Uterus (tissue), 4 donors: Measurements from ENCODE around the gene CCDC137. TPM values are rescaled to one million over a fixed set of nuclear protein-coding genes. Genes with fewer than 3 reads are reported as not detected.

Source experiments
- DNase-seq, 2 donors: peaks; one replicate each; pipeline ENCODE4 v3.0.0-alpha.2; 2019 to 2020
- H3K27ac ChIP-seq, 2 donors: fragments of 200-600 bp; sonication (generic); 1 replicate in 1 of 2; 2 replicates in 1 of 2; pipeline ENCODE4 v1.5.1; 2016 to 2018
- H3K27me3 ChIP-seq, 2 donors: fragments of 200-600 bp; sonication (generic); one replicate each; pipeline ENCODE4 v1.5.1; 2018 to 2019; ENCODE audit warnings: control low read depth in 1 of 2
- H3K36me3 ChIP-seq, 2 donors: fragments of 200-600 bp; sonication (generic); one replicate each; pipeline ENCODE4 v1.5.1; 2019; ENCODE audit warnings: control low read depth in 1 of 2
- H3K4me1 ChIP-seq, 2 donors: fragments of 200-600 bp; sonication (generic); one replicate each; pipeline ENCODE4 v1.5.1; 2018 to 2019; ENCODE audit warnings: control low read depth in 1 of 2
- H3K4me3 ChIP-seq, 2 donors: fragments of 200-600 bp; sonication (generic); 1 replicate in 1 of 2; 2 replicates in 1 of 2; pipeline ENCODE4 v1.5.1; 2018 to 2019; ENCODE audit warnings: mild to moderate bottlenecking in 1 of 2
- H3K9me3 ChIP-seq, 2 donors: fragments of 200-600 bp; sonication (generic); one replicate each; pipeline ENCODE4 v1.5.1; 2019; ENCODE audit warnings: control low read depth in 1 of 2
- CTCF ChIP-seq, 4 experiments: fragments of 200-600 bp in 2 of 4; fragments of 450-650 bp in 2 of 4; sonication (generic) in 2 of 4; IDR thresholded peaks; one replicate each; pipeline ENCODE4 v1.5.1; 2016 to 2019; ENCODE audit warnings: antibody characterized with exemption in 4 of 4, mild to moderate bottlenecking in 2 of 4, moderate library complexity in 1 of 4
- POLR2A ChIP-seq, 2 donors: fragments of 450-650 bp; IDR thresholded peaks; one replicate each; pipeline ENCODE4 v1.6.1; 2016; ENCODE audit warnings: antibody characterized with exemption in 2 of 2, mild to moderate bottlenecking in 1 of 2, moderate library complexity in 1 of 2
- intact Hi-C: fragments of 100-400 bp; cut with DNase I; formaldehyde crosslinking; loops from one replicate; pipeline ENCODE4 v1.15.1; 2023; ENCODE audit warnings: low total_unique reads
- total RNA-seq, 4 donors: library from RNA; depleted of rRNA in 3 of 4; stranded (reverse); fragments of >200 nt in 3 of 4; gene quantifications; one replicate each; pipeline versions ENCODE4 v1.1.0 to v1.2.4, GENCODE V29; 2014 to 2023
- donor health status: DM: yes; HTN: yes; CAD: no.

CCDC137 gene
- total RNA-seq, 4 donors from 2014 or later = 0.77 to 12.3 (median 3.9) TPM

DNA sequence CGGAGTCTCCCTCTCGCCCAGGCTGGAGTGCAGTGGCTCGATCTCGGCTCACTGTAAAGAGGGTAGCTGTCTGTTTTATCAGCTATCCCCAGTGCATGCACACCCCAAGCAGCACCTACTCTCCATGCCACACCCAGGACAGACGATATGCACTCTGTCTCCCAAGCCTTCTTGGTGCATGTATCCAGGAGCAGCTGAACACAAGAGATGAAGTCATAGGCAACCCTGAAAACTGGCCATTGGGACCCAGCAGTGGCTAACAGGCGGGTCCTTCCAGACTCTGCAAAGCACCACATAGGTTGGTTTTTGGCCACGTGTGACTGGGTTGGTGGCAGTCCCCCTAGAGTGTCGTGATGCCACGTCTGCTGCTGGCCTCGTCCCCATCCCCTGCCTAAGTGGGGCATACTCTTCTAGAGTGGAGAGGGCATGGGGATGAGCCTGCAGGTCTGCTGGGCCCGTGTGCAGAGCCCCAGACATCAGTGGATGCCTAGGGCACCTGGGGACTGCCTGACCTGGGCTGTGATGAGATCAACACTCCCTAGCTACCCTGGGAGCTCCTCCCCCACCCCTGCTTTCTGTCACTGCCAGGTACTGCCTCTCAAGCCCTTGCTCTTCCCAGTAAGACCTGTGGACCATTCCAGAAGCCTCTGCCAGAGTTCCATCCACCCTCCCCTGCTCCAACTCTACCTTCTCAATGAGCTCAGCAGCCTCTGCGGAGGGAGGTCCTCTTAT, 19.5 kb upstream of the CCDC137 start:
- peaks cover 13 to 23% of the 10 kb centered on the region in 2 donors for H3K27me3 ChIP-seq
- H3K4me1 ChIP-seq = no peaks in the 10 kb centered on the region
- H3K36me3 ChIP-seq = no peaks in the 10 kb centered on the region
- DNase-seq = no peak
- intact Hi-C loops = no loop called here
- TF ChIP-seq POLR2A (IDR thresholded peaks at IDR 0.05) (no peak), CTCF (IDR thresholded peaks at IDR 0.05) (no peak)
- no peak overlapping the region for H3K4me3 ChIP-seq
- no peak overlapping the region for H3K27ac ChIP-seq
- H3K9me3 ChIP-seq = peaks cover 0 to 8% of the 10 kb centered on the region in 2 donors

DNA sequence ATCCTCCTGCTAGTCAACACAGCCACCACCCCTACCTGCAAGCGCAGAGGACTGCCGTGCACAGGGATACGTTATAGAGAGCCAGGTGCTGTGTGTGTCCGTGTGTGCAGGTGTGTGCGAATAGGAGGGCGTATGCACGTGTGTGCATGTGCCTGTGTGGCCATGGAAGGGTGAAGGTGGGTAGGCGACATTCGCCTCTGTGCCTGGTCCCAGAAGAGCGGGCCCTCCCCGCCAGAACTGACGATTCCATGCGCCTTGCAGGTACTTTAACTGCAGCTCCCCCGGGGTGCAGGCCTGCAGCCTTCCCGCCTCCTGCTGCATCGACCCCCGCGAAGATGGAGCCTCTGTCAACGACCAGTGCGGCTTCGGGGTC, 18.9 kb upstream of the CCDC137 start:
- Histone ChIP-seq H3K27me3 (peaks cover 13 to 23% of the 10 kb centered on the region in 2 donors), H3K9me3 (peaks cover 0 to 8% of the 10 kb centered on the region in 2 donors), H3K4me1 (no peaks in the 10 kb centered on the region), H3K36me3 (no peaks in the 10 kb centered on the region), H3K27ac (no peak overlapping the region), H3K4me3 (no peak overlapping the region)
- DNase-seq = no peak
- TF ChIP-seq CTCF (IDR thresholded peaks at IDR 0.05) (no peak), POLR2A (IDR thresholded peaks at IDR 0.05) (no peak)
- intact Hi-C loops = no loop called here

DNA sequence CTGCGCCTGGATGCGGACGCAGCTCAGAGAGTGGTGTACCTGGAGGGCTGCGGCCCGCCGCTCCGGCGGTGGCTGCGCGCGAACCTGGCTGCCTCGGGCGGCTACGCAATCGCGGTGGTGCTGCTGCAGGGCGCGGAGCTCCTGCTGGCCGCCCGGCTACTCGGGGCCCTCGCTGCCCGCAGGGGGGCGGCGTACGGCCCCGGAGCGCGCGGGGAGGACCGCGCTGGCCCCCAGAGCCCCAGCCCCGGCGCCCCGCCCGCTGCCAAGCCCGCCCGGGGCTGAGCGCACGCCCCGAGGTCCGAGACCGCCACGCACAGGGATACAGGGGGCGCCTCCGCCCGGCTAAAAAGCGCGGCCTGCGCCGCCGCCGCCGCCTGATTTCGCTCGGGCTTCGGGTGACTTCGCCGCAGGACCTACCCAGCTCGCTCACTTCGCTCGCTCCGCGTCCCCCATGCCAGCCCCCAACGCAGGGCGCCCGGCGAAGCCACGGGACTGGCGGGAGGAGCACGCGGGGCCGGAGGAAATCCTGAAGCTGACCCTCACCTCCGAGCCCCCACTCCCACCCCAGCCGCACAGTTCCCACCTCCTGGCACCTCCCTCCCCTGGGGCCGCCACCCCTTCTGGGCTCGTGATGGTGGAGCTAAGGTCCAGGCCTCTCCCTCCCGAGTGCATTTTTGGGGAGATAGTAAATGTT, 18.4 kb upstream of the CCDC137 start:
- TF ChIP-seq CTCF (IDR thresholded peaks at IDR 0.05) = no peak
- no peak for TF ChIP-seq POLR2A (IDR thresholded peaks at IDR 0.05)
- intact Hi-C loops = no loop called here
- no peaks in the 10 kb centered on the region for H3K4me1 ChIP-seq
- peaks cover 0 to 8% of the 10 kb centered on the region in 2 donors for H3K9me3 ChIP-seq
- H3K4me3 ChIP-seq = no peak overlapping the region
- no peak overlapping the region for H3K27ac ChIP-seq
- DNase-seq = no peak
- H3K36me3 ChIP-seq = no peaks in the 10 kb centered on the region
- H3K27me3 ChIP-seq = peaks cover 13 to 23% of the 10 kb centered on the region in 2 donors

DNA sequence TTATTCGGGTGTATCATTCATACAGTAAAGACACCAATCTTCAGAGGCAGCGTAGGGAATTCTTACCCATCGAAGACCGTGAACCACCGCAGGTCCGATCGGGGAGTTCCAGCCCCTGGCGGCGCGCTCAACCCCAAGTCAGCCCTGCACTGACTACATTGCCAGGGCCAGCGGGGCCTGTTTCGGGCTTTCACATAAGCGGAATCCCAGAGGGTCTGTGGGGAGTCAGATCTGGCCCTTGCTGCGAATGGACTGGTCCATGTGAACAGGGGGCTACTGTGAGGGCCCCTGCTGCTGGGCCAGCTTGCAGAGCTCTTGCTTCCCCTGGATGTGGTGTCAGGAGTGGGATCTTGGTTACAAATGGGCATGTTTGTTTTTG, 17.8 kb upstream of the CCDC137 start:
- H3K9me3 ChIP-seq = peaks cover 0 to 8% of the 10 kb centered on the region in 2 donors
- intact Hi-C loops = no loop called here
- TF ChIP-seq POLR2A (IDR thresholded peaks at IDR 0.05) (no peak), CTCF (IDR thresholded peaks at IDR 0.05) (no peak)
- no peak for DNase-seq
- H3K4me3 ChIP-seq = no peak overlapping the region
- no peaks in the 10 kb centered on the region for H3K4me1 ChIP-seq
- H3K27ac ChIP-seq = no peak overlapping the region
- no peaks in the 10 kb centered on the region for H3K36me3 ChIP-seq
- H3K27me3 ChIP-seq = peaks cover 13 to 23% of the 10 kb centered on the region in 2 donors

DNA sequence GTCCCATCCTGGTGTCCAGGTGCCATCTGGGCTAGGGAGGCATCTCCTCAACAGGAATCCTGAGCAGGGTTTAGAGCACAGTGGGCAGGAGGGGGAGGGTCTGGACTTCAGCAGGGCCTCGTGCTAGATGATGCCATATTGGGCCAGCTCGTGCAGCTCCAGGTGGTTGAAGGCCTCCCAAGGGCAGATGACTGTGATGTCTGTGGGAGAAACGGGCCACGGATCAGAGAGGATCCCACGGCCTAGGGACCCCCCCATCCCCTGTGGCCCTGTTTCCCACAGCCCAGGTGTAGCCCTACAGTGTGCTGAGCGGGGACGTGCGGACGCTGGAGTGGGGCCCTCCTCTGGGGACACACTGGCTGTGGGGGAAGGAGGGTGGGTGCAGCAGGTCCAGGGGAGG, 15.6 kb upstream of the CCDC137 start:
- H3K27me3 ChIP-seq = peaks cover 13 to 23% of the 10 kb centered on the region in 2 donors
- H3K9me3 ChIP-seq = peaks cover 0 to 8% of the 10 kb centered on the region in 2 donors
- no peaks in the 10 kb centered on the region for H3K36me3 ChIP-seq
- DNase-seq = no peak
- H3K4me3 ChIP-seq = no peak overlapping the region
- H3K27ac ChIP-seq = no peak overlapping the region
- intact Hi-C loops = no loop called here
- no peaks in the 10 kb centered on the region for H3K4me1 ChIP-seq
- TF ChIP-seq POLR2A (IDR thresholded peaks at IDR 0.05) (no peak), CTCF (IDR thresholded peaks at IDR 0.05) (no peak)
